ENCODE measurements around the gene OTOP3. TPM values are rescaled to one million over a fixed set of nuclear protein-coding genes. Genes with fewer than 3 reads are reported as not detected.

Gene OTOP3
- total RNA-seq, 1 experiment from 2014 or later = not detected

- TF ChIP-seq ZBTB43 (CRISPR knock-in tag; IDR thresholded peaks at IDR 0.05) = no peak
- no peak for TF ChIP-seq RORB (CRISPR knock-in tag; IDR thresholded peaks at IDR 0.05)
- no peak for TF ChIP-seq JUN (CRISPR knock-in tag; IDR thresholded peaks at IDR 0.05)
- Mint-ChIP-seq H3K36me3 (no peaks in the 10 kb centered on the region), H3K4me1 (peaks cover 14% of the 10 kb centered on the region), H3K27me3 (ENCODE audit: low read depth) (peaks cover 33% of the 10 kb centered on the region), H3K9me3 (no peaks in the 10 kb centered on the region), H3K4me3 (peak overlapping the region; percentile 83), H3K27ac (peak overlapping the region; percentile 92)
- POLR2A ChIA-PET = no interaction called here
- CTCF ChIA-PET = interaction anchor here (1.8 kb wide), 1 partner anchor 23 kb away, joined by 4 read pairs; no protein-coding TSS in a partner anchor
- ATAC-seq = no peak; the same call in 1 of the 2 replicates
- no peak for DNase-seq (ENCODE audit: low spot score)
These were observed 45.8 kb downstream of the OTOP3 start for GRCh38 chr17:74981318-74981978.

GRCh38 chr17:74981979-74982662 lies 46.4 kb downstream of the OTOP3 start:
- POLR2A ChIA-PET = interaction anchor here (0.6 to 1.3 kb wide), 4 partner anchors 10 to 73 kb away, joined by 3 to 10 read pairs (median 3); partner anchors contain the start of gene MRPL58
- Mint-ChIP-seq H3K4me3 (peak overlapping the region; percentile 83), H3K36me3 (no peaks in the 10 kb centered on the region), H3K27me3 (ENCODE audit: low read depth) (peaks cover 33% of the 10 kb centered on the region), H3K4me1 (peaks cover 20% of the 10 kb centered on the region), H3K27ac (peak overlapping the region; percentile 92), H3K9me3 (no peaks in the 10 kb centered on the region)
- peak; percentile 86 for DNase-seq (ENCODE audit: low spot score)
- peak; percentile 94 for ATAC-seq
- CTCF ChIA-PET = interaction anchor here (0.9 to 2.5 kb wide), 7 partner anchors 9 to 132 kb away, joined by 3 to 28 read pairs (median 9); partner anchors contain the start of genes HID1 and MRPL58
- TF ChIP-seq KAT7 (CRISPR knock-in tag; IDR thresholded peaks at IDR 0.05; ENCODE audit: borderline replicate concordance) = 0 out of 2 replicates have a peak, but pooled peaks have one; percentile 84
- no peak for TF ChIP-seq MLX (CRISPR knock-in tag; IDR thresholded peaks at IDR 0.05)
- TF ChIP-seq ELF4 (CRISPR knock-in tag; IDR thresholded peaks at IDR 0.05; ENCODE audit: low read depth) = no peak
- peak; percentile 34; the same call in 1 of the 2 replicates for TF ChIP-seq E2F4 (CRISPR knock-in tag; IDR thresholded peaks at IDR 0.05; ENCODE audit: borderline replicate concordance, low read depth)
- 0 out of 2 replicates have a peak, but pooled peaks have one; percentile 35 for TF ChIP-seq IRF1 (CRISPR knock-in tag; IDR thresholded peaks at IDR 0.05)
- TF ChIP-seq PRRX2 (CRISPR knock-in tag; IDR thresholded peaks at IDR 0.05) = no peak
- TF ChIP-seq MAX (CRISPR knock-in tag; IDR thresholded peaks at IDR 0.05) = peak; percentile 94
- TF ChIP-seq CREM (CRISPR knock-in tag; IDR thresholded peaks at IDR 0.05) = peak; percentile 82
- no peak for TF ChIP-seq ZNF425 (CRISPR knock-in tag; conservative IDR thresholded peaks at IDR 0.05)
- no peak; the same call in 1 of the 2 replicates for TF ChIP-seq ZNF138 (CRISPR knock-in tag; conservative IDR thresholded peaks at IDR 0.05)
- peak; percentile 84 for TF ChIP-seq GABPB1 (CRISPR knock-in tag; IDR thresholded peaks at IDR 0.05)
- TF ChIP-seq FOXK1 (CRISPR knock-in tag; IDR thresholded peaks at IDR 0.05) = 0 out of 2 replicates have a peak, but pooled peaks have one; percentile 57
- no peak; the same call in 1 of the 2 replicates for TF ChIP-seq PRDM15 (CRISPR knock-in tag; IDR thresholded peaks at IDR 0.05)
- peak; percentile 88; the same call in 1 of the 2 replicates for TF ChIP-seq SP1 (CRISPR knock-in tag; conservative IDR thresholded peaks at IDR 0.05)
- peak; percentile 75 for TF ChIP-seq TEAD1 (CRISPR knock-in tag; IDR thresholded peaks at IDR 0.05)
- TF ChIP-seq ATF1 (CRISPR knock-in tag; IDR thresholded peaks at IDR 0.05) = no peak
- TF ChIP-seq NR3C1 (CRISPR knock-in tag; conservative IDR thresholded peaks at IDR 0.05; ENCODE audit: low read depth) = peak; percentile 81; the same call in 1 of the 2 replicates
- no peak for TF ChIP-seq TCF7 (CRISPR knock-in tag; IDR thresholded peaks at IDR 0.05; ENCODE audit: low read depth)
- TF ChIP-seq ETV6 (CRISPR knock-in tag; IDR thresholded peaks at IDR 0.05) = 0 out of 2 replicates have a peak, but pooled peaks have one; percentile 69
